Fibroblast of skin of scalp (primary cell): ENCODE results near the gene CDT1.
"Not testable (repeated sequence)": the region's sequence is repeated elsewhere in the genome, so short reads cannot be mapped to it uniquely, and the experiment has no call there.

Experiments
- DNase-seq: peaks from one replicate; pipeline ENCODE4 v3.0.0-alpha.2; 2013

The CDT1 gene

GRCh38 chr16:88784074-88784855, 19.3 kb upstream of the CDT1 start:
- peak; percentile 83 for DNase-seq

DNA sequence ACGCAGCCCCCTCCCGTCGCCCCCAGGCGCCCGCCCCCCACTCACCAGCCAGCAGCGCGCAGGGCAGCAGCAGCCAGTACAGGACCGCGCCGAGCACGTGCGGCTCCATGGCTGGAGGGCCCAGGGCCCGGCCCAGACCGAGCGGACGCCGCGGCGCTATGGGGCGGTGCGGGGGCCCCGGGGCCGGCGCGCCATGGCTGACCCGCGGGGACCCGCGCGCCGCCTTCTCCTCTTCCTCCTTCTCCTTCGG, 18.8 kb upstream of the CDT1 start:
- DNase-seq: no peak

GRCh38 chr16:88785106-88785924, 18.3 kb upstream of the CDT1 start, which contains the start of gene PIEZO1:
Gene PIEZO1, minus strand, starts transcription at chr16:88785220. Its CDS starts 256 bp downstream, at chr16:88784964.
- DNase-seq: peak; percentile 72

DNA sequence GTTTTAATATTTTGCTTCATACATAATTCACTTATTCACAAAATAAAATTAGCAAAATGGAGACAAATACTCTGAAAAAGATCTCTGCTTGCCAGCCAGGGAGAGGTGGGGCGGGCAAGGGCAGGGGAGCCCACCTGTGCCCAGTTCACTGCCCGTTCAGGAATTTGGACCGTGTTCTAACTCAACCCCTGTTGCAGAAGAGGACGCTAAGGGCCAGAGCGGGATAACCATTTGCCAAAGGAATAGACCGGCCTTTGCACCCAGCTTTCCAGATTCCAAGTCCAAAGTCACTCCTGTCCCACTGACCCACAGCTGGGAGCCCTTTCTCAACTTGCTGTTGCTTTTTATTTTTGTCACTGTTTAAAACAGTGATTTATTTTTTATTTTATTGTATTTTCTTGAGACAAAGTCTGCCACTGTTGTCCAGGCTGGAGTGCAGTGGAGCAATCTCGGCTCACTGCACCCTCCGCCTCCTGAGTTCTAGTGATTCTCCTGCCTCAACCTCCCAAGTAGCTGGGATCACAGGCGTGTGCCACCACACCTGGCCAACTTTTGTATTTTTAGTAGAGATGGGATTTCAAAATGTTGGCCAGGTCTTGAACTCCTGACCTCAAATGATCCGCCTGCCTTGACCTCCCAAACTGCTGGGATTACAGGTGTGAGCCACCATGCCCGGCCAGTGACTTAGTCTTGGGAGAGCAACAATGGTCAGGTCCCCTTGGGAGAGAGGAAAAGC, 15.8 kb upstream of the CDT1 start:
- no peak for DNase-seq

DNA sequence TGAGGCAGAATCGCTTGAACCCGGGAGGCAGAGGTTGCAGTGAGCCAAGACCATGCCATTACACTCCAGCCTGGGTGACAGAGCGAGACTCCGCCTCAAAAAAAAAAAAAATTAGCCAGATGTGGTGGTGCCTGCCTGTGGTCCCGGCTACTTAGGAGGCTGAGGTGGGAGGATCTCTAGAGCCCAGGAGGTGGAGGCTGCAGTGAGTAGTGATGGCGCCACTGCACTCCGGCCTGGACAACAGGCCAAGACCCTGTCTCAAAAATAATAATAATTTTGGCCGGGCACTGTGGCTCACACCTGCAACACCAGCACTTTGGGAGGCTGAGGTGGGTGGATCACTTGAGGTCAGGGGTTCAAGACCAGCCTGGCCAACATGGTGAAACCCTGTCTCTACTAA, 14.8 kb upstream of the CDT1 start:
- not testable (repeated sequence) for DNase-seq

DNA sequence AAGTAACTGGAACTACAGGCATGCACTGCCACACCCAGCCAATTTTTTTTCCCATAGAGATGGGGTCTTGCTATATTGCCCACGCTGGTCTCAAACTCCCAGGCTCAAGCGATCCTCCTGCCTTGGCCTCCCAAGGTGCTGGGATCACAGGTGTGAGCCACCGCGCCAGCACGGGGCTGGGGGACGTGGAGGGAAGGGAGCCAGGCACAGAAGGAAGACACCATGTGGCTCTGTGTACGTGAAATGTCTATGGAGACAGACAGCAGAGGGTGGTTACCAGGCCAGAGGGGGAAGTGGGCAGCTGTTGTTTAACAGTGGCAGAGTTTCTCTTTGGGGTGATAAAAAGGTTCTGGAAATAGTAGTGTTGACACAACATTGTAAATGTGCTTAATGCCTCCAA, 14.0 kb upstream of the CDT1 start:
- DNase-seq: no peak

DNA sequence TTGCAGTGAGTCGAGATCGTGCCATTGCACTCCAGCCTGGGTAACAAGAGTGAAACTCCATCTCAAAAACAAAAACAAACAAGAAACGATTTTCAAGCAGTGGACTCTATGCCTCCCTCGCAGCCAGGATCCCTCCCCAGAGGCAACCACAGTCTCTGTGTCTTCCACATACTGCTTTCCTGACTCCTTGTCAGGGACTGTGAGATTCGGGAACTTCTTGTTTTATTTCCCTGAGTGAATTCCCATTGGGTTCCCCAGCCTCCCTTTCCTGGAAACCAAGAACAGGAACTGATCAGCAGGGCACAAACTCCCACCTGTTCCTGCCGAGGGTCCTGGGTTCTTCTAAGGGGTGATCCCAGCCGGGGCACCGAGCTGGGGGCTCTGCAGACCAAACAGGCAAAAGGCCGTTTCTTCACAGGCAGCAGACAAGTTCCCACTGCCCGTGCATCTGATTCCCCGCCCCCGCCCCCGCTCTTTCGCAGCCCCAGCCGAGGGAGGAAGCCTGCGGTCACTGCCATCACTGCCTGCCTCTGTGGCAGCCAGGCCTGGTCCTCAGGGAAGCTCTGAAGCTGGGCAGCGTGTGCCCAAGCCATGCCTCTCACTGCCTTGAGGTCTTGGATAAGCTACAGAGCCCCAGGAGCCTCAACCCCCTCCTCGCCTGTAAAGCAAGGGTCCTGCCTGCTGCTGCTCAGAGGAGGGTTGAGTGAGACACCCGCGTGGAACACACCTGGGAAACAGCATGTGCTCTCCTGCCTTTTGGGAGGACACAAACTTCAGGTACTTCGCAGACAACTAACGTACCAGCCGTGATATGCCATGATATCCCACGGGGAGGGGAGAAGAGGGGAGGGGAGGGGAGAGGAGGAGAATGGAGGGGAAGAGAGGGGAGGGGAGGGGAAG, 13.0 kb upstream of the CDT1 start:
- no peak for DNase-seq

DNA sequence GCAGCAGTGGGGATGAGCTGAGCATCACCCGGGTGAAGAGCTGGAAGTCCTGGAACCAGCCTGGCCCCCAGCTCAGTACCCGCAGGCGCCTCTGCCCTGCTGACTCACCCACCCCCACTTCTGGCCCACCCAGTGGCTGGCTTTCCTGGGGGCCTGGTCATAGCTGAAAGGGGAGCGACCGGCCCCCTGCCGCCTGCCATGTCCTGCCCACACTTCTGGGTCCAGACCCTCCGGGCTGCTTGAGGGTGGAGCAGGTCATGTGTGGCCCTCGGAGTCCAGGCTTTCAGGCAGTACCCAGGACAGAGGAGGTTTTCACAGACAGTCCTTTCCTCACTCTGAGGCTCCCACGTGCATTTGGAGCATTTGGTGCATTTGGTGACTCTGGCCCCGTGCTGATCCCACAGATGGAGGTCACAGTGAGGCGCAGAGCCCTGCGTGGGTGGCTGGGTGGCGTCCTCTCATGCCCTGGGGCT, 11.5 kb upstream of the CDT1 start:
- DNase-seq: no peak

- no peak for DNase-seq
Measured at GRCh38 chr16:88792668-88793250, 10.8 kb upstream of the CDT1 start.

GRCh38 chr16:88793251-88793954, 10.2 kb upstream of the CDT1 start:
- DNase-seq: no peak

GRCh38 chr16:88796278-88796677, 7.3 kb upstream of the CDT1 start:
- DNase-seq: no peak

DNA sequence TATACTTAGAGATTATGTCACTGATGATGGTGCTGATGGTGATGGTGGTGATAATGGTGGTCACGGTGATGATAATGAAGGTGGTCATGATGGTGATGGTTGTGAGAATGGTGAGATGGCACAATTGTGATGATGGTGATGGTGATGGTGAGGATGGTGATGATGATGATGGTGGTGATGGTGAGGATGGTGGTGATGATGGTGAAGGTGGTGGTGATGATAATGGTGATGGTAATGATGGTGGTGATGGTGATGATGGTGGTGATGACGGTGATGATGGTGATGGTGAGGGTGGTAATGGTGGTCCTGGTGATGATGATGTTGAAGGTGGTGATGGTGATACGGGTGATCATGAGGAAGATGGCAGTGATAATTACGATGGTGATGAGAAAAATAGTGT, 5.5 kb upstream of the CDT1 start:
- no peak for DNase-seq

GRCh38 chr16:88798772-88799455, 4.7 kb upstream of the CDT1 start:
- DNase-seq: no peak

DNA sequence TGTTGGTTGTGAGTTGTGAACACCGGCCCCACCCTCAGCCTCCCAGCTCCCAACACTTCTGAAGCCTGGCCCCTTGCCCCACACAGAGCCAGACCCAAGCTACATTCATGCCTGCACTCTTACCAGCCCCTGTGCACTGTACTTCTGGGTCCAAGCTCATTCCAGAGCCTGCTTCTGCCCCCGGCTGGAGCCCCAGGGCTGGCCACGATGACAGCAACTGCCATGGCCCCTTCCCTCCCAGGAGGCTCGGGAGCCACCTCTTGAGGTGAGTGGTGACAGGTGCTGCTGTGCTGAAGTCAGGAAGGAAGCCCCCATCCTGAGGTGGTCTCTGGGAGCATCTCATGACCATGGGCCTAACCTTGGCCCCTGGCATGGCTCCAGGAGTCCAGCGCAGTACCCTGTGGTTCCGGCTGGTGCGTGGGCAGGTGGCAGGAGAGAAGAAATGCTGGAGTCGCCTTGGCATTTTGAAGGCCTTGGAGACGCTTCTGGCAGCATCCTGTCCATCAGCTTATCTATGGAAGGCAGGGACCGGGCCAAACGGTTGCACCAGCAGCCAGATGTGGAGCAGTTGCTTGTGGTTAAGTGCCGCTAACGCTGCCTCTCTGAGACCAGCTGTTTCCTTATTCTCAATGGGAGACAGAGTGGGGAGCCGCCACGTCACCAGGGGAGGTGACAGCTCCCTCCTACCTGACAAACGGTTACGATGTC, 3.9 kb upstream of the CDT1 start:
- DNase-seq: no peak

GRCh38 chr16:88800277-88800592, 3.4 kb upstream of the CDT1 start:
- DNase-seq: no peak

DNA sequence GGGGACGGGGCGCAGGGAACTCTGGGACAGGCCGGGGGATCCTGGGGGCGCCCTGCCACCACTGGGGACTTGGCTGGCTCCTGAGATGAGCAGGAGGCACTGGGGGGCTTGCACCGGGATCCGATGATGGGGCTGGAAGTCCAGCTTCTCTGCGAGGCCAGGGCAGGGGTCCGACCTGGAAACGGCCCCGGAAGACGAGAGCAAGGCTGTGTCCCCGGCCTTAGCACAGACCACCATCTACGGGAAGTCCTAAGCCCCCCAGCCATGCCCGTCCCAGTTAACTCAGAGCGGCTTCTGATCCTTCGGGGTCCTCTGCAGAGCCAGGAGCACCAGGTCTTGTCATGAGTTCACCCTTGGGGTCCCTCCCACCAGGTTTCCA, 573 bp downstream of the CDT1 start:
- no peak for DNase-seq

DNA sequence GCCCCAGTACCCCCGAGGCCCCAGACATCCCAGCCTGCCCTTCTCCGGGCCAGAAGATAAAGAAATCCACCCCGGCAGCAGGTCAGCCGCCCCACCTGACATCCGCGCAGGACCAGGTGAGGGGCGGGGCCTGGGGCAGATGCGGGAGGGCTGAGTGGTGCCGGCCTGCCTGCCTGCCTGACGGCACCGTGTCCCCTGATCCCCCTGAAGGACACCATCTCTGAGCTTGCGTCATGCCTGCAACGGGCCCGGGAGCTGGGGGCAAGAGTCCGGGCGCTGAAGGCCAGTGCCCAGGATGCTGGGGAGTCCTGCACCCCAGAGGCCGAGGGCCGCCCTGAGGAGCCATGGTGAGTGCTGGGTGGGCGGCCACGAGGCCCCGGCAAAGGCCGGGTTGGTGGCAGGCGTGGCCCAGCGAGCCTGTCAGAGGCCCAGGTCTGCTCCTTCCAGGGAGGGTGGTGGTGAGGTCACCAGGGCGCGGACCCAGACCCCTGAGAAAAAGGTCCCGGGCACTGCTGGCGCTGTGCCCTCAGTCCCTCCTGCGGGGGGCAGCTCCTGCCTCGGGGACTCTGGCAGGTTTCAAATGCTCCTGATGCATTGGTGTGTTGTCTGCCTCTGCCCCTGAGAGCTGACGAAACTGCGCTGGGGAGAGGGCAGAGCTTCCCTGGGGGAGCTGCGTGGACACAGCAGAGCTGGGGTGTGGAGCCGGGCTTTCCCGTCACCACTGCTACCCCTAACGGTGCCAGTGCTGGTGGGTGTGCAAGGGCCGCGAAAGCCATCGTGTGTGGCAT, 1.2 kb downstream of the CDT1 start:
- DNase-seq: no peak

DNA sequence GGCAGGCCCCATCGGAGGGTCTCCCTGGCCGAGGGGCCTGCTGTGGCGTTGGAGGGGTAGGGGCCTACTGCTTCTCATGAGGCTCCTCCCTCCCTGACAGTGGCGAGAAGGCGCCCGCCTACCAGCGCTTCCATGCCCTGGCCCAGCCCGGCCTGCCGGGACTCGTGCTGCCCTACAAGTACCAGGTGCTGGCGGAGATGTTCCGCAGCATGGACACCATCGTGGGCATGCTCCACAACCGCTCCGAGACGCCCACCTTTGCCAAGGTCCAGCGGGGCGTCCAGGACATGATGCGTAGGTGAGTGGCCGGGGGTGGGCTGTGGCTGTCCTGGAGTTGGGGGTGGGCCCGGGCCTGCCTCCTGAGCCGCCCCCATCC, 1.7 kb downstream of the CDT1 start:
- DNase-seq: no peak

DNA sequence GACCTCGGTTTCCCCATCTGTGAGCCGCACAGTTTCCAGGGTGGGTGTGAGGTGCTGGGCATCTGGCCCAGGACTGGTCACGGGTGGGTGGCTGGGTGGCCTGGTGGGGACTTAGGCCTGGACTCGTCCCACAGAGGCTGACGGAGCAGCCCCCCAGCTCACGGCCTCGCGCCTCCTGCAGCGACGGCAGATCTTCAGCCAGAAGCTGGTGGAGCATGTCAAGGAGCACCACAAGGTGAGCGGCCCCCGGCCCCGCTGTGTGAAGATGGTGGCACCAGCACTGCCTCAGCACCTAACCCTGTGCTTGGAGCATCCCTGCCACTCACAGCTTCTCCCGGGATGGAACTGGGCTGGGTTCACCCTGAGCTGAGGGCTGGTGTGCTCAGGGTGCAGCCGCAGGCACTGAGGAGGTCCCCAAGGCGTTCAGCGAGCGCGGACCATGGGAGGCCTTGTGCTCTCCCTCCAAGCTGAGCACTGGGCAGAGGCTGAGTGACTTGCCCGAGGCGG, 2.4 kb downstream of the CDT1 start:
- DNase-seq: no peak
